GM21447 (cell line): ENCODE measurements around the gene MAP10.
"Not testable (repeated sequence)": the region's sequence is repeated elsewhere in the genome, so short reads cannot be mapped to it uniquely, and the experiment has no call there.

Experiments used
- ATAC-seq: cut with Tn5 transposase; IDR thresholded peaks from one replicate; pipeline ENCODE4 v1.9.1; 2021; ENCODE audit not compliant: unreplicated experiment

The MAP10 gene

GRCh38 chr1:232805269-232806185 lies at the start of gene MAP10:
Gene MAP10 (plus strand): TSS chr1:232805416. CDS start chr1:232805450, 34 bp downstream.
- peak; percentile 93 for ATAC-seq

- ATAC-seq, result no peak
Observed at GRCh38 chr1:232764458-232765251, 40.6 kb upstream of the MAP10 start.

- ATAC-seq, result no peak
Observed at GRCh38 chr1:232765542-232765941, 39.7 kb upstream of the MAP10 start.

- peak; percentile 70 for ATAC-seq
Observed at GRCh38 chr1:232766241-232766890, 38.9 kb upstream of the MAP10 start.

- ATAC-seq, result no peak
Observed at GRCh38 chr1:232766904-232767303, 38.3 kb upstream of the MAP10 start.

GRCh38 chr1:232767305-232768074 lies 37.7 kb upstream of the MAP10 start:
- peak; percentile 42 for ATAC-seq

GRCh38 chr1:232768793-232769192 lies 36.4 kb upstream of the MAP10 start:
- ATAC-seq, result no peak

GRCh38 chr1:232769733-232770132 lies 35.5 kb upstream of the MAP10 start:
- no peak for ATAC-seq

- ATAC-seq, result no peak
Observed at GRCh38 chr1:232773752-232774151, 31.5 kb upstream of the MAP10 start.

GRCh38 chr1:232776526-232777106 lies 28.6 kb upstream of the MAP10 start:
- no peak for ATAC-seq

GRCh38 chr1:232780354-232780753 lies 24.9 kb upstream of the MAP10 start:
- ATAC-seq, result no peak

- no peak for ATAC-seq
Observed at GRCh38 chr1:232784794-232785193, 20.4 kb upstream of the MAP10 start.

- ATAC-seq, result not testable (repeated sequence)
Observed at GRCh38 chr1:232785630-232786029, 19.6 kb upstream of the MAP10 start.

- no peak for ATAC-seq
Observed at GRCh38 chr1:232786845-232787455, 18.3 kb upstream of the MAP10 start.

GRCh38 chr1:232788235-232788872 lies 16.9 kb upstream of the MAP10 start:
- no peak for ATAC-seq

GRCh38 chr1:232789651-232790050 lies 15.6 kb upstream of the MAP10 start:
- no peak for ATAC-seq

GRCh38 chr1:232792949-232793348 lies 12.3 kb upstream of the MAP10 start:
- ATAC-seq, result no peak

GRCh38 chr1:232793944-232794343 lies 11.3 kb upstream of the MAP10 start:
- ATAC-seq, result peak; percentile 67

GRCh38 chr1:232795497-232796053 lies 9.6 kb upstream of the MAP10 start:
- ATAC-seq, result no peak
